ENCODE results near the gene NAV1.

Gene NAV1

DNA sequence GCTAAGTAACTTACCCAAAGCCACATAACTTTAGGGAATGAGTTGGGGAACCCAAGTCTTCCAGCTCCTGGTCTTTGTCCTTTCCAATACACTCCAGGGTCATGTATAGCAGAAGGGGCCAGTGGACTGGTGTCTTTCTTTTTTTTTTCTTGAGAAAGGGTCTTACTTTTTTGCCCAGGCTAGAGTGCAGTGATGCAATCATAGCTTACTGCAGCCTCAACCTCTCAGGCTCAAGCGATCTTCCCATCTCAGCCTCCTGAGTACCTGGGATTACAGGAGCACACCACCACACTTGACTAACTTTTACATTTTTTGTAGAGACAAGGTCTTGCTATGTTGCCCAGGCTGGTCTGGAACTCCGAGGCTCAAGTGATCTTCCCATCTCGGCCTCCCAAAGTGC is 12.2 kb downstream of the NAV1 start:
- DNase-seq (ENCODE audit: low read depth) = no peak

DNA sequence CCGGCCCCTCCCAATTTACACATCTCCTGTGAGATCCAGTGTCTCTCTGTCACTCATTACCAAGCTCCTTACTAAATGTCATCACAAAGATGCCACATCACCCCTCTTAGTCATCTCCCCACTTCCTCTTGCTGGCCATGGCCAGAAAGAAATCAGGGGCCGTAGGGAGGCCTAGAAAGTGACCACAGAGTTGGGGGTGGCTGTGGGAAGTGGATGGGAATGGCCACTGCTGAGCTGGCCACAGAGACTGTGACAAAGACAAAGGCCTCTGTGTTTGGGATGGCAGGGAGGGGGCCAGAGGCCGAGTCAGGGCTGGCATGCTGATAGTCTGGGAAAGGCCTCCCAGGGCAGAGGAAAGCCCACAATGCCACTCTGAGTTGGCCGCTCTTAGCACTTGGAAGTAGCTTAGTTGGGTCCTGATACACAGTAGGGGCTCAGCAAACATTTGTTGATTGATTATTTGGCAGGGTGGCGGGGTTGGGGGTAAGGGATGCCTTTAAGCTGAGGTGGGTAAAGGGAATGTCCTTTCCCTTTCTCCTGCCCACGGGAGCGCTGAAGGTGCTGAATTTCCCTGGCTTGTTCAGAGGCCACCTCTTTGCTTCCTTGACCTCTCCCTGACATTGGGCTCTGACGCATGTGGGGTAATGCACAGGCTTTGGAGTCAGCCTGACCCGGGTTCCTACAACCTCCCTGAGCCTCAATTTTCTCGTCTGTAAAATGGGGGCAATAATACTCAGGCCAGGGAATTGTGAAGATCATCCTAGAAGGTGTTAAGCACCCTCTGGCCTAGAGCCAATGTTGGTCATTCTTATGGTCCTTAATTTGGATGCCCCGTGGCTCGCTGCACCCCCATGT is 13.2 kb downstream of the NAV1 start:
- no peak for DNase-seq (ENCODE audit: low read depth)

DNA sequence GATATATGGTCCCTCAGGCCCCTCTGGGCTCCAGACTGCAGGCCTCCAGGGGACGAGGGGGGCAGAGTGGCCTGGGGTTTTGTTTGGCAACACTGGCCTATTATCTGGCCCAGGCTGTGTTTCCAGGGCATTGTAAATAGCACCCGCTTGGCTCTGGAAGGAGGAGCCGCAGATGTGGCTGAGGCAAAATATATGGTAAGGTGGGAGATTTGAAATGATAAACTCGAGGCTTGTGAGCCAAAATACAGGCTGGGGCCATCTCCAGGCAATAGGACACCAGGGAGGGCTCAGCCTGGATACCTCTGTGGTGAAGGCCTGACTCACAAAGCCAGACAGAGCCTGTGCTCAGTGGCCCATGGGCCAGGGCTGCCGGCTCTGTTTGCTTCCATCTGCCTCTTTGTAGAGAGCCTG is 14.0 kb downstream of the NAV1 start:
- no peak for DNase-seq (ENCODE audit: low read depth)

GRCh38 chr1:201553496-201554189 is 14.7 kb downstream of the NAV1 start:
- no peak for DNase-seq (ENCODE audit: low read depth)

DNA sequence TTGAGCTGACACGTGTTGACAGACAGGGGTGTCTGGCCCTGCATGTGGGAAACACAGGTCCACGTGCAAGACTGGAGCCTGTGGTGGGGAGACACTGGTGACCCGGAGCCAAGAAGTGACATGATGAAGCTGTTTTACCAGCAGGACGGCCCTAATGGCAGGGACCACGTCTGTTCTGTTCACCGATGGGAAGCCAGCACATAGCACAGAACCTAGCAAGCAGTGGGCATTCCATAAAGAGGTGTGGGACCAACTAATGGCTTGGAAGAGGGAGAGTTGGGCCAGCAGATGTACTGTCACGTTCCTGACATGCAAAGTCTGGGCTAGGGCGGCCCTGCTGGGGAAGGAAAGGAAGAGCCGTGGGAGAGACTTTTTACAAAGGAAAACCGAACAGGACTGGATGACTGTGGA is 15.3 kb downstream of the NAV1 start:
- no peak for DNase-seq (ENCODE audit: low read depth)

DNA sequence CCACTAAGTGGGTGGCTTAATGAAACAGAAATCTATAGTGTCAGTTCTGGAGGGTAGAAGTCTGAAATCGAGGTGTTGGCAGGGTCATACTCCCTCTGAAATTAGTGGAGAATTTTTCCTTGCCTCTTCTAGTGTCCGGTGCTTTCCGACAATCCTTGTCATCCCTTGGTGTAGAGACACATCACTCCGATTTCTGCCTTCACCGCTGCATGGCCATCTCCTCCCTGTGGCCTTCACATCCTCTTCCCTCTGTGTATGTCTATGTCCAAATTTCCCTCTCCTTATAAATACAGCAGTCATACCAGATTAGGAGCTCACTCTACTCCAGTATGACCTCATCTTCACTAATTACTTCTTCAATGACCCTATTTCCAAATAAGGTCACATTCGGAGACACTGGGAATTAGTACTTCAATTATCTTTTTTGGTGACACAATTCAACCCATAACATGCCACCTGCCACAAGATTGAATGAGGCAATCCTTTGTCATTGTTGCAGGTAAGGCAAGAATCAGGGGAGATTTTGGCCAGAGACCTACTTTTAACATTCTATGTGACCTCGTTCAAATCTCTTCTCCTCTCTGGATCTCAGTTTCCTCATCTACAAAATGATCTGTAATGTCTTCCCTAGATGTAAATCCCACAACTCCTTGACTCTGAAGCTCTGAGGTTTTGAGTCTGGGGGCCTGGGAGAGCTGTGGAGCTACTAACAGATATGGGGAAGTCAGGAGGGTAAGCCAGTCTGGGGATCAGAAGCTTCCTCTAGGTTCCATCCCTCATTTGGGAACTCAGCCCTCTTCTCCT is 16.1 kb downstream of the NAV1 start:
- DNase-seq (ENCODE audit: low read depth) = no peak

DNA sequence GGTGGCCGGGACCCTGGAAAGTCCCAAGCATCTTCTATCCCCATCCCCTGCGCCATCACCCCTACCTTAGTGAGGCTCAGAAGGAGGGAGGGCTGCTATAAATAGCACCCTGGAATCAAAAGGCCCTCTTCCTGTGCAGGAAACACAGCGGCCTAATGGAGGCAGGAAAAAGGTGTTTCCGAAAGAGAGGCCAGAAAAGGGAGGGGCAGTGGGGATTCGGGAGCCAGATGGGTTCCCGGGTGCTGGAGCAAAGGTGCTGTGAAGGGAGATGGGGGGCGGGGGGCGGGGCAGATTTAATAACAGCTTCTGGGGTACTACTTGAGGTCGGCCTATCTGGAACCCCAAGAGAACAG is 16.6 kb downstream of the NAV1 start:
- no peak for DNase-seq (ENCODE audit: low read depth)

GRCh38 chr1:201556841-201557571 is 18.1 kb downstream of the NAV1 start:
- no peak for DNase-seq (ENCODE audit: low read depth)

- DNase-seq (ENCODE audit: low read depth) = no peak
These were observed 18.6 kb downstream of the NAV1 start for GRCh38 chr1:201557572-201557958.

DNA sequence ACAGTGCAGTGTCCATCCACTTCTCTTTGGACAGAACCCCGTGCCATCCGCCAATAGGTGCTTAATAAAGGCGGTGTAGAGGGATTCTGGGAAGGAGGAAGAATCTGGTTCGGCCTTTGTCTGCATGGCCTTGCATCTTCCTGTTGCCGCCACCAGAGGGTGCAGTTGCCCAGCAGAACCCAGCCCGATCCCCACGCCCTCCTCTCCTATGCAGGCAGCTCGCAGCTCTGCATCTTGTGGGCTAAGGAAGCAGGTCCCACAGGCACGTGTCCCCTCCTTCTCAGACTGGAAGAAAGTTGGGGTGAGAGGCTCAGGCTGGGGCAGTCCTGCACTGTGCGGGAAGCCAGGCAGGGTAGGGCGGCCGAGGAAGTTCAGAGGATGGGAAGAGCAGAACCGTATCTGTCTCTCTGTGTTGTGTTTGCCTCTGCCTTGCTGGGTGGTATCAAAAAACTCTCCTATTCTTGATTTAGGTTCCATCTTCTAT is 20.8 kb downstream of the NAV1 start:
- peak; percentile 84 for DNase-seq (ENCODE audit: low read depth)

GRCh38 chr1:201560328-201561194 is 21.6 kb downstream of the NAV1 start:
- no peak for DNase-seq (ENCODE audit: low read depth)

- DNase-seq (ENCODE audit: low read depth) = no peak
These were observed 22.3 kb downstream of the NAV1 start for GRCh38 chr1:201561195-201561564.

- DNase-seq (ENCODE audit: low read depth) = no peak
These were observed 22.7 kb downstream of the NAV1 start for GRCh38 chr1:201561601-201562000.

- DNase-seq (ENCODE audit: low read depth) = no peak
These were observed 23.3 kb downstream of the NAV1 start for GRCh38 chr1:201562257-201562656.

DNA sequence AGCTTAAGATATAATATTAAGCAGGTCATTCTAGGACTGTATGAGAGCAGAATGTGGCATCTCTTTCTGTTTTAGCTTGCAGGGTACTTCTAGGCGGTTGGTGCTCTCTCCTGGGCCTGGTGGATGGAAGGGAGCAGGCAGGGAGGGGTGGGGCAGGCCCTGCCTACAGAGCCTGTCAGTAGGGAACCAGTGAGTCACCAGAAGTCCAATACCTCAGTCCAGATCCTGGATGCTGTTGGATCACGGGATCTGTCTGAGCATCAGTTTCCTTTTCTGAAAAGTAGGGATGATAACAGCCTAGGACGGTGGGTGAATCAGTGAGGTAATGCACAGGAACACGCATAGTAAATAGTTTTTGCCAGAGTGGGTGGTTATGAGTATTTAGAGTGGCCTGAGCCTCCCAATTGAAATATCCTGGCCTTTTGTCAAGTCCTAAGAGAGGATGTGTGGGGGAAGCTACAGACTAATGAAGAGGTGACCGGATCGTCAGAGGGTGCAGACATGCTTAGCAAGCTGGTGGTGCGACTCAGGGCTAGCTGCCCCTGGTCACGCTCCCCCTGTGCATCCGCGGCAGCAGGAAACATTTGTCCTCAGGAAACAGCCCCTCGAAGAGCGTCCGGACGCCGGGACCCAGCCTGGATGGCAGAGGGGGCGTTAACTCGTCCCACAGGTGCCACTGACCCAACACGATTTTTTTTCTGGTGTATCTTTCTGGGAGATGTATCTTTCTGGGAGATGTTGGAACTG is 23.9 kb downstream of the NAV1 start:
- DNase-seq (ENCODE audit: low read depth) = no peak

DNA sequence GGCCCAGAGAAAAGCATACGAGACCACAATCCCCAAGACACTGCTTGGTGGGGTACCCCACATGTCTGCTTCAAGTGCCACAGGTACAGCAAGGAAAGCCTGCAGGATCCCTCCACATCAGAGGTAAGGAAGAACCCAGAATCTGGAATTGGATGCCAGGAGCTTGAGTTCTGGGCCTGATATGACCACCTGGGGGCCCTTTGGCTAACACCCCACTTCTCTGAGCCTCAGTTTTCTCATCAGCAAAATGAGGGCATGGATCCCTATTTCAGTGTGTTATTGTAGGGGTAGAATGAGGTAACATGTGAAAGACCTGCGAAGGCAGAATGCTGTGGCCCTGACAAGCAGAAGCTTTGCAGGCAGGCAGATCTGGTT is 24.5 kb downstream of the NAV1 start:
- DNase-seq (ENCODE audit: low read depth) = no peak

DNA sequence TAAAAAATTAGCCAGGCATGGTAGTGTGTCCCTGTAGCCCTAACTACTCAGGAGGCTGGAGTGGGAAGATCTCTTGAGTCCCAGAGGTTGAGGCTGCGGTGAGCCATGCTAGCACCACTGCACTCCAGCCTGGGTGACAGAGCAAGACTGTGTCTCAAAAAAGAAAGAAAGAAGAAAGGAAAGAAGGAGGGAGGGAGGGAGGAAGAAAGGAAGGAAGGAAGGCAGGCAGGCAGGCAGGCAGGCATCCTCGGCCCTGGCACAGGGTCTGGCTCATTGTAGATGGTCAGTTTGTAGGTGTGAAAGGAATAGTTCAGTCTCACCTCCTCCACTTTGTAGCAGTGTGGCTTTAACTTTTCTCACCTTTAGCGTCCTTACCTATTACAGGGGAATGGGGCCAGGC is 25.0 kb downstream of the NAV1 start:
- no peak for DNase-seq (ENCODE audit: low read depth)

DNA sequence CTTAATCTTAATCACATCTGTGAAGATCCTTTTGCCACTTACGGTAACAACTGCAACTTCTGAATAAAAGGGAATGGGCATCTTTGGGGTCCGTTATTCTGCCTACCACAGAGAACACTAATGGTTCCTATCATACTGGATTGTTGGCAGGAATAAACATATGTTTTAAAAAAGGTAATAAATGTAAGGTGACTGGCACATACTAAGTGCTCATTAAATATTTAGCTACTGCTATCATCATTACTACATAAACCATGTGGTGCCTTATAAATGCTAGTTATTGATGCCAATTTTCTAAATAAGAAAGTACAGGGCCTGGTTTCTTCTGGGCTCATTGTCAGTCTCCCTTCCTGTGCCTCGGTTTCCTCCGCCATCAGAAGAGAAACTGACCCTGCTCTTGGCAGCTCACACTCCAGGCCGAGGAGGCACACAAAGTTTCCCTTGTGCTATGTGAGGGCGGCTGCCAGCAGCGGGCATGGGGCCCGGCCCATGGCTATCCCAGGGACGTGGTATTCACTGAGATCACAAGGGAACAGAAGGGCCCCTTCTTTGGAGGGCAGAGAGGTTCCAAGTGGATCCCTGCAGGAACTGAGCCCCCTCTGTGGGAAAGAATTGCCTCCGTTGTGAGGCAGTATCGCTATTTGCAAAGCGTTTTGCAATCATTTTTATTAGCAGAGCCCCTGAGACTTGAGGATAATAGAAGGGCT is 26.2 kb downstream of the NAV1 start:
- DNase-seq (ENCODE audit: low read depth) = no peak

- no peak for DNase-seq (ENCODE audit: low read depth)
These were observed 27.0 kb downstream of the NAV1 start for GRCh38 chr1:201565771-201566528.
